Smooth muscle cell (in vitro differentiated cells): ENCODE results near the gene NFS1. TPM values are rescaled to one million over a fixed set of nuclear protein-coding genes. Genes with fewer than 3 reads are reported as not detected.

ENCODE experiments used
- DNase-seq: peaks from one replicate; lab custom pipeline; 2025; ENCODE audit not compliant: unreplicated experiment; lab: John Stamatoyannopoulos, UW
- H2AFZ ChIP-seq: fragments of 200-600 bp; sonication (generic); 2 replicates; pipeline ENCODE4 v1.6.0; 2016; ENCODE audit warnings: antibody characterized with exemption, low read depth, mild to moderate bottlenecking
- H3F3A ChIP-seq: fragments of 200-600 bp; sonication (generic); 2 replicates; pipeline ENCODE4 v1.6.0; 2017; ENCODE audit warnings: antibody characterized with exemption, low read depth
- H3K27ac ChIP-seq: fragments of 200-600 bp; sonication (generic); 2 replicates; pipeline ENCODE4 v1.5.1; 2016; ENCODE audit warnings: low read depth, mild to moderate bottlenecking
- H3K27me3 ChIP-seq: fragments of 200-600 bp; sonication (generic); 2 replicates; pipeline ENCODE4 v1.6.1; 2016; ENCODE audit warnings: low read depth, mild to moderate bottlenecking
- H3K36me3 ChIP-seq: fragments of 200-600 bp; sonication (generic); 2 replicates; pipeline ENCODE4 v1.5.1; 2016; ENCODE audit warnings: low read depth
- H3K4me1 ChIP-seq: fragments of 200-600 bp; sonication (generic); 2 replicates; pipeline ENCODE4 v1.5.1; 2016; ENCODE audit warnings: low read depth
- H3K4me2 ChIP-seq: fragments of 200-600 bp; sonication (generic); 2 replicates; pipeline ENCODE4 v1.6.0; 2016; ENCODE audit warnings: mild to moderate bottlenecking
- H3K4me3 ChIP-seq: fragments of 200-600 bp; sonication (generic); 2 replicates; pipeline ENCODE4 v1.5.1; 2016; ENCODE audit warnings: mild to moderate bottlenecking
- H3K79me2 ChIP-seq: fragments of 200-600 bp; sonication (generic); 2 replicates; pipeline ENCODE4 v1.6.0; 2016; ENCODE audit warnings: low read depth, mild to moderate bottlenecking
- H3K9ac ChIP-seq: fragments of 200-600 bp; sonication (generic); 2 replicates; pipeline ENCODE4 v1.6.0; 2016; ENCODE audit warnings: low read depth
- H3K9me3 ChIP-seq: fragments of 200-600 bp; sonication (generic); replicated peaks from 2 replicates; pipeline ENCODE4 v1.5.1; 2016; ENCODE audit warnings: low read depth
- H4K20me1 ChIP-seq: fragments of 200-600 bp; sonication (generic); 2 replicates; pipeline ENCODE4 v1.6.0; 2016; ENCODE audit warnings: low read depth
- CTCF ChIP-seq: fragments of 200-600 bp; sonication (generic); IDR thresholded peaks from 2 replicates; pipeline ENCODE4 v1.5.1; 2017; ENCODE audit warnings: borderline replicate concordance, mild to moderate bottlenecking, antibody characterized with exemption; ENCODE audit not compliant: insufficient read depth, poor library complexity, severe bottlenecking
- WGBS: methylation state at CpG from one replicate; pipeline ENCODE4 v1.1.7; 2016; ENCODE audit warnings: low lambda C conversion rate; 5-methylcytosine and 5-hydroxymethylcytosine counted together
- polyA plus RNA-seq: library from polyadenylated mRNA; unstranded; fragments of >200 nt; fragmentation: Nextera tagmentation; extraction: Ambion mirVana; gene quantifications from 2 replicates; pipeline ENCODE4 v1.2.1, GENCODE V29; 2016
- total RNA-seq: library from RNA; depleted of rRNA; stranded (reverse); fragments of >200 nt; gene quantifications from 2 replicates; pipeline ENCODE4 v1.2.3, GENCODE V29; 2014

Gene NFS1
- total and polyA plus RNA-seq, 2 experiments from 2014 or later: 25.3 to 35.1 TPM

GRCh38 chr20:35700625-35701148 is 1.5 kb upstream of the NFS1 start:
- H2AFZ ChIP-seq: no peak overlapping the region
- DNase-seq: no peak
- 94% methylated on average over 7 of the region's 7 CpGs for WGBS
- peaks cover 10% of the 10 kb centered on the region for H3K4me1 ChIP-seq
- peaks cover 54% of the 10 kb centered on the region for H3F3A ChIP-seq
- peaks cover 21% of the 10 kb centered on the region for H3K79me2 ChIP-seq
- no peaks in the 10 kb centered on the region for H3K9me3 ChIP-seq
- peak overlapping the region; percentile 94 for H3K9ac ChIP-seq
- H3K4me3 ChIP-seq: peak overlapping the region; percentile 81
- peak overlapping the region; percentile 94 for H3K27ac ChIP-seq
- peaks cover 41% of the 10 kb centered on the region for H4K20me1 ChIP-seq
- no peaks in the 10 kb centered on the region for H3K27me3 ChIP-seq
- no peak for TF ChIP-seq CTCF
- H3K4me2 ChIP-seq: peak overlapping the region; percentile 93
- H3K36me3 ChIP-seq: peaks cover 18% of the 10 kb centered on the region

GRCh38 chr20:35699957-35700624 is 939 bp upstream of the NFS1 start:
- peak overlapping the region; percentile 94 for H3K27ac ChIP-seq
- no peaks in the 10 kb centered on the region for H3K9me3 ChIP-seq
- WGBS: 33% methylated on average over 6 of the region's 6 CpGs
- H3K27me3 ChIP-seq: no peaks in the 10 kb centered on the region
- H4K20me1 ChIP-seq: peaks cover 35% of the 10 kb centered on the region
- no peak for TF ChIP-seq CTCF
- peak overlapping the region; percentile 94 for H3K9ac ChIP-seq
- peak overlapping the region; percentile 93 for H3K4me2 ChIP-seq
- H2AFZ ChIP-seq: no peak overlapping the region
- peaks cover 18% of the 10 kb centered on the region for H3K36me3 ChIP-seq
- DNase-seq: no peak
- H3K4me1 ChIP-seq: peaks cover 10% of the 10 kb centered on the region
- peak overlapping the region; percentile 81 for H3K4me3 ChIP-seq
- H3K79me2 ChIP-seq: peaks cover 21% of the 10 kb centered on the region
- peaks cover 48% of the 10 kb centered on the region for H3F3A ChIP-seq

GRCh38 chr20:35698298-35699126 is 640 bp downstream of the NFS1 start:
- peaks cover 10% of the 10 kb centered on the region for H3K4me1 ChIP-seq
- peak overlapping the region; percentile 93 for H3K4me2 ChIP-seq
- WGBS: 11% methylated on average over 37 of the region's 37 CpGs
- peaks cover 32% of the 10 kb centered on the region for H3F3A ChIP-seq
- TF ChIP-seq CTCF: no peak
- H3K36me3 ChIP-seq: peaks cover 4% of the 10 kb centered on the region
- DNase-seq: no peak
- H3K9me3 ChIP-seq: no peaks in the 10 kb centered on the region
- H3K79me2 ChIP-seq: peaks cover 10% of the 10 kb centered on the region
- peaks cover 19% of the 10 kb centered on the region for H4K20me1 ChIP-seq
- peak overlapping the region; percentile 94 for H3K27ac ChIP-seq
- peak overlapping the region; percentile 94 for H3K9ac ChIP-seq
- peak overlapping the region; percentile 80 for H2AFZ ChIP-seq
- H3K27me3 ChIP-seq: no peaks in the 10 kb centered on the region
- H3K4me3 ChIP-seq: peak overlapping the region; percentile 81
